WTC11 (cell line): Measurements from ENCODE around the gene SMPD2. TPM values are rescaled to one million over a fixed set of nuclear protein-coding genes. Genes with fewer than 3 reads are reported as not detected.

Experiments used
- ATAC-seq: fragments of 200-7000 bp; cut with Tn5 transposase; 2 replicates; pipeline ENCODE4 v1.10.0; 2021; ENCODE audit warnings: mild to moderate bottlenecking, moderate library complexity
- CTCF ChIA-PET: fragments of 300-600 bp; sonication (Branson Sonifier 250); formaldehyde crosslinking; loops from one replicate; lab custom pipeline; 2021; ENCODE audit warnings: antibody characterized with exemption; lab: Charles Lee
- POLR2A ChIA-PET: fragments of 350-600 bp; sonication (Branson Sonifier 250); formaldehyde crosslinking; loops from one replicate; lab custom pipeline; 2021; ENCODE audit warnings: antibody characterized with exemption; lab: Charles Lee
- DNase-seq: peaks from one replicate; pipeline ENCODE4 v3.0.0; 2021; ENCODE audit warnings: low spot score
- H3K27ac Mint-ChIP-seq: 2 replicates; pipeline ENCODE4 v1.8.0; 2021; ENCODE audit warnings: mixed read lengths
- H3K27me3 Mint-ChIP-seq: 2 replicates; pipeline ENCODE4 v1.8.0; 2021; ENCODE audit warnings: low read depth, mild to moderate bottlenecking, moderate library complexity, mixed read lengths
- H3K36me3 Mint-ChIP-seq: 2 replicates; pipeline ENCODE4 v1.8.0; 2021; ENCODE audit warnings: mixed read lengths
- H3K4me1 Mint-ChIP-seq: 2 replicates; pipeline ENCODE4 v1.8.0; 2022; ENCODE audit warnings: mixed read lengths
- H3K4me3 Mint-ChIP-seq: 2 replicates; pipeline ENCODE4 v1.8.0; 2021; ENCODE audit warnings: mild to moderate bottlenecking, moderate library complexity, mixed read lengths
- H3K9me3 Mint-ChIP-seq: 2 replicates; pipeline ENCODE4 v1.8.0; 2021; ENCODE audit warnings: mixed read lengths
- AR ChIP-seq: fragments of 250-450 bp; sonication (Bioruptor Pico); IDR thresholded peaks from 2 replicates; pipeline ENCODE4 v1.9.0; 2021; ENCODE audit warnings: mild to moderate bottlenecking
- CBFB ChIP-seq: sonication (generic); formaldehyde crosslinking; IDR thresholded peaks from 2 replicates; pipeline ENCODE4 v1.8.1; 2022; ENCODE audit warnings: mild to moderate bottlenecking, low read depth, missing genetic modification reagents
- CREB1 ChIP-seq: sonication (generic); formaldehyde crosslinking; IDR thresholded peaks from 2 replicates; pipeline ENCODE4 v1.8.0; 2023; ENCODE audit warnings: mild to moderate bottlenecking, missing genetic modification reagents
- EMX1 ChIP-seq: fragments of 250-450 bp; sonication (Bioruptor Pico); IDR thresholded peaks from 2 replicates; pipeline ENCODE4 v1.8.0; 2021; ENCODE audit warnings: mild to moderate bottlenecking
- GRHL2 ChIP-seq: fragments of 250-450 bp; sonication (Bioruptor Pico); IDR thresholded peaks from 2 replicates; pipeline ENCODE4 v1.8.0; 2022; ENCODE audit warnings: mild to moderate bottlenecking, moderate library complexity; ENCODE audit not compliant: insufficient replicate concordance, severe bottlenecking
- JAZF1 ChIP-seq: fragments of 250-450 bp; sonication (Bioruptor Pico); IDR thresholded peaks from 2 replicates; pipeline ENCODE4 v1.9.0; 2021; ENCODE audit warnings: moderate library complexity, mild to moderate bottlenecking, inconsistent platforms
- JUN ChIP-seq: sonication (generic); formaldehyde crosslinking; IDR thresholded peaks from 2 replicates; pipeline ENCODE4 v1.8.0; 2023; ENCODE audit warnings: mild to moderate bottlenecking, missing genetic modification reagents
- NFATC4 ChIP-seq: fragments of 250-450 bp; sonication (Bioruptor Pico); IDR thresholded peaks from 2 replicates; pipeline ENCODE4 v1.9.0; 2021; ENCODE audit warnings: mild to moderate bottlenecking
- RORB ChIP-seq: fragments of 250-450 bp; sonication (Bioruptor Pico); IDR thresholded peaks from 2 replicates; pipeline ENCODE4 v1.9.0; 2021; ENCODE audit warnings: mild to moderate bottlenecking
- SMAD4 ChIP-seq: sonication (generic); formaldehyde crosslinking; IDR thresholded peaks from 2 replicates; pipeline ENCODE4 v1.8.0; 2022; ENCODE audit warnings: mild to moderate bottlenecking, missing genetic modification reagents
- TEAD1 ChIP-seq: sonication (generic); formaldehyde crosslinking; IDR thresholded peaks from 2 replicates; pipeline ENCODE4 v1.8.0; 2022; ENCODE audit warnings: mild to moderate bottlenecking, missing genetic modification reagents
- ZBTB21 ChIP-seq: sonication (generic); formaldehyde crosslinking; IDR thresholded peaks from 2 replicates; pipeline ENCODE4 v1.8.1; 2023; ENCODE audit warnings: mild to moderate bottlenecking, missing genetic modification reagents, borderline replicate concordance
- ZNF121 ChIP-seq: sonication (generic); formaldehyde crosslinking; IDR thresholded peaks from 2 replicates; pipeline ENCODE4 v1.8.0; 2023; ENCODE audit warnings: missing genetic modification reagents
- ZNF232 ChIP-seq: sonication (generic); formaldehyde crosslinking; IDR thresholded peaks from 2 replicates; pipeline ENCODE4 v1.8.0; 2022; ENCODE audit warnings: mild to moderate bottlenecking, missing genetic modification reagents
- ZNF281 ChIP-seq: sonication (generic); formaldehyde crosslinking; IDR thresholded peaks from 2 replicates; pipeline ENCODE4 v1.8.0; 2023; ENCODE audit warnings: mild to moderate bottlenecking, missing genetic modification reagents
- ZNF423 ChIP-seq: fragments of 250-450 bp; sonication (Bioruptor Pico); IDR thresholded peaks from 2 replicates; pipeline ENCODE4 v2.1.2; 2022; ENCODE audit warnings: mild to moderate bottlenecking, moderate library complexity
- ZNF512 ChIP-seq: sonication (generic); formaldehyde crosslinking; IDR thresholded peaks from 2 replicates; pipeline ENCODE4 v1.8.1; 2022; ENCODE audit warnings: missing genetic modification reagents, borderline replicate concordance
- total RNA-seq: library from RNA; stranded (reverse); gene quantifications from 3 replicates; pipeline ENCODE4 v1.2.3, GENCODE V29; 2021

The SMPD2 gene
- total RNA-seq, 1 experiment from 2014 or later: 13.1 TPM

GRCh38 chr6:109453594-109454495, 13.3 kb downstream of the SMPD2 start:
- ChIA-PET POLR2A (interaction anchor here (3.3 kb wide), 1 partner anchor 13 kb away, joined by 13 read pairs; the partner anchor contains the start of genes PPIL6 and SMPD2), CTCF (interaction anchor here (0.9 to 1.2 kb wide), 2 partner anchors 12 to 13 kb away, joined by 3 to 8 read pairs; partner anchors contain the start of genes PPIL6 and SMPD2)
- DNase-seq: no peak

More at GRCh38 chr6:109453594-109454495, 13.3 kb downstream of the SMPD2 start:
- peak overlapping the region; percentile 92 for H3K4me3 Mint-ChIP-seq
- no peak for TF ChIP-seq ZNF121 (CRISPR knock-in tag)
- no peak for TF ChIP-seq ZBTB21 (CRISPR knock-in tag)
- TF ChIP-seq AR (CRISPR knock-in tag): no peak
- TF ChIP-seq JUN (CRISPR knock-in tag): no peak
- TF ChIP-seq RORB: no peak
- TF ChIP-seq TEAD1 (CRISPR knock-in tag): no peak
- TF ChIP-seq SMAD4 (CRISPR knock-in tag): no peak
- TF ChIP-seq EMX1: no peak
- no peak for TF ChIP-seq ZNF512 (CRISPR knock-in tag)
- no peak for TF ChIP-seq GRHL2
- no peak for TF ChIP-seq JAZF1
- TF ChIP-seq ZNF232: no peak
- no peak for TF ChIP-seq CREB1 (CRISPR knock-in tag)
- TF ChIP-seq ZNF423 (CRISPR knock-in tag): no peak
- no peak for TF ChIP-seq ZNF281 (CRISPR knock-in tag)
- no peak for TF ChIP-seq CBFB (CRISPR knock-in tag)
- no peak for TF ChIP-seq NFATC4
- no peaks in the 10 kb centered on the region; the same call in 1 of the 2 replicates for H3K27me3 Mint-ChIP-seq
- no peak for ATAC-seq
- peaks cover 10% of the 10 kb centered on the region; the same call in 1 of the 2 replicates for H3K36me3 Mint-ChIP-seq
- H3K4me1 Mint-ChIP-seq: peaks cover 43% of the 10 kb centered on the region
- no peaks in the 10 kb centered on the region for H3K9me3 Mint-ChIP-seq
- H3K27ac Mint-ChIP-seq: no peak overlapping the region
